Duodenal mucosa (tissue), 2 donors: ENCODE results near the gene LRRTM4.

Experiments
- H3K27ac ChIP-seq: one replicate; pipeline ENCODE4 v1.7.0; 2013; ENCODE audit warnings: low read depth, low read length
- H3K27me3 ChIP-seq, 2 donors: one replicate each; pipeline ENCODE4 v1.7.0; 2013; ENCODE audit warnings: low read length in 2 of 2, control low read depth in 1 of 2; ENCODE audit not compliant: insufficient read depth in 2 of 2, control insufficient read depth in 1 of 2
- H3K36me3 ChIP-seq, 2 donors: one replicate each; pipeline ENCODE4 v1.7.0; 2013; ENCODE audit warnings: low read length in 2 of 2, control low read depth in 1 of 2; ENCODE audit not compliant: insufficient read depth in 2 of 2, control insufficient read depth in 1 of 2
- H3K4me1 ChIP-seq, 2 donors: one replicate each; pipeline ENCODE4 v1.7.0; 2013; ENCODE audit warnings: low read length in 2 of 2, control low read depth in 1 of 2; ENCODE audit not compliant: insufficient read depth in 2 of 2, control insufficient read depth in 1 of 2
- H3K4me3 ChIP-seq, 2 donors: one replicate each; pipeline ENCODE4 v1.7.0; 2013; ENCODE audit warnings: low read length in 2 of 2, low read depth in 1 of 2
- H3K9ac ChIP-seq, 2 donors: one replicate each; pipeline ENCODE4 v1.7.0; 2013; ENCODE audit warnings: low read length in 2 of 2, low read depth in 1 of 2
- H3K9me3 ChIP-seq, 2 donors: one replicate each; pipeline ENCODE4 v1.7.0; 2013; ENCODE audit warnings: low read length in 2 of 2, control low read depth in 1 of 2; ENCODE audit not compliant: control insufficient read depth in 1 of 2

Gene LRRTM4

GRCh38 chr2:77418537-77418936 is 103.6 kb downstream of the LRRTM4 start:
- no peaks in the 10 kb centered on the region for H3K27me3 ChIP-seq

GRCh38 chr2:77404189-77404588 is 118.0 kb downstream of the LRRTM4 start:
- Histone ChIP-seq H3K9ac (no peak overlapping the region), H3K27ac (no peak overlapping the region), H3K9me3 (no peaks in the 10 kb centered on the region), H3K4me1 (no peaks in the 10 kb centered on the region), H3K27me3 (no peaks in the 10 kb centered on the region), H3K4me3 (no peak overlapping the region), H3K36me3 (no peaks in the 10 kb centered on the region)

More at GRCh38 chr2:77418537-77418936, 103.6 kb downstream of the LRRTM4 start:
- peaks cover 0 to 4% of the 10 kb centered on the region in 2 donors for H3K9me3 ChIP-seq
- no peak overlapping the region for H3K4me3 ChIP-seq
- H3K27ac ChIP-seq: no peak overlapping the region
- H3K9ac ChIP-seq: no peak overlapping the region
- no peaks in the 10 kb centered on the region for H3K4me1 ChIP-seq
- H3K36me3 ChIP-seq: no peaks in the 10 kb centered on the region

GRCh38 chr2:77398970-77399600 is 123.1 kb downstream of the LRRTM4 start:
- no peak overlapping the region for H3K27ac ChIP-seq
- no peak overlapping the region for H3K4me3 ChIP-seq
- H3K4me1 ChIP-seq: no peaks in the 10 kb centered on the region
- H3K36me3 ChIP-seq: no peaks in the 10 kb centered on the region
- H3K27me3 ChIP-seq: no peaks in the 10 kb centered on the region
- no peaks in the 10 kb centered on the region for H3K9me3 ChIP-seq
- H3K9ac ChIP-seq: no peak overlapping the region

GRCh38 chr2:77397763-77398162 is 124.4 kb downstream of the LRRTM4 start:
- Histone ChIP-seq H3K27me3 (no peaks in the 10 kb centered on the region), H3K9ac (no peak overlapping the region)

GRCh38 chr2:77395011-77395410 is 127.2 kb downstream of the LRRTM4 start:
- H3K4me1 ChIP-seq: no peaks in the 10 kb centered on the region
- no peak overlapping the region for H3K4me3 ChIP-seq
- H3K9ac ChIP-seq: no peak overlapping the region
- no peak overlapping the region for H3K27ac ChIP-seq
- H3K36me3 ChIP-seq: no peaks in the 10 kb centered on the region
- H3K9me3 ChIP-seq: no peaks in the 10 kb centered on the region
- no peaks in the 10 kb centered on the region for H3K27me3 ChIP-seq

More at GRCh38 chr2:77397763-77398162, 124.4 kb downstream of the LRRTM4 start:
- Histone ChIP-seq H3K4me3 (no peak overlapping the region), H3K36me3 (no peaks in the 10 kb centered on the region), H3K9me3 (no peaks in the 10 kb centered on the region), H3K27ac (no peak overlapping the region), H3K4me1 (no peaks in the 10 kb centered on the region)

- H3K9me3 ChIP-seq: no peaks in the 10 kb centered on the region
- no peak overlapping the region for H3K9ac ChIP-seq
- H3K36me3 ChIP-seq: no peaks in the 10 kb centered on the region
- H3K4me1 ChIP-seq: no peaks in the 10 kb centered on the region
- no peaks in the 10 kb centered on the region for H3K27me3 ChIP-seq
- no peak overlapping the region for H3K4me3 ChIP-seq
- no peak overlapping the region for H3K27ac ChIP-seq
Measured at GRCh38 chr2:77391119-77391518, 131.1 kb downstream of the LRRTM4 start.

- Histone ChIP-seq H3K36me3 (no peaks in the 10 kb centered on the region), H3K4me3 (no peak overlapping the region), H3K9me3 (no peaks in the 10 kb centered on the region), H3K4me1 (no peaks in the 10 kb centered on the region), H3K9ac (no peak overlapping the region), H3K27ac (no peak overlapping the region), H3K27me3 (no peaks in the 10 kb centered on the region)
Measured at GRCh38 chr2:77387324-77387723, 134.9 kb downstream of the LRRTM4 start.

GRCh38 chr2:77372636-77373035 is 149.5 kb downstream of the LRRTM4 start:
- H3K4me3 ChIP-seq: no peak overlapping the region
- H3K9me3 ChIP-seq: no peaks in the 10 kb centered on the region
- H3K36me3 ChIP-seq: no peaks in the 10 kb centered on the region
- no peak overlapping the region for H3K9ac ChIP-seq
- H3K27me3 ChIP-seq: no peaks in the 10 kb centered on the region
- H3K27ac ChIP-seq: no peak overlapping the region
- H3K4me1 ChIP-seq: no peaks in the 10 kb centered on the region

GRCh38 chr2:77370511-77370910 is 151.7 kb downstream of the LRRTM4 start:
- H3K27me3 ChIP-seq: no peaks in the 10 kb centered on the region
- H3K9me3 ChIP-seq: no peaks in the 10 kb centered on the region
- no peak overlapping the region for H3K27ac ChIP-seq
- no peaks in the 10 kb centered on the region for H3K4me1 ChIP-seq
- H3K4me3 ChIP-seq: no peak overlapping the region
- no peak overlapping the region for H3K9ac ChIP-seq
- H3K36me3 ChIP-seq: no peaks in the 10 kb centered on the region

GRCh38 chr2:77363277-77363676 is 158.9 kb downstream of the LRRTM4 start:
- Histone ChIP-seq H3K27me3 (no peaks in the 10 kb centered on the region), H3K27ac (no peak overlapping the region), H3K9ac (no peak overlapping the region), H3K4me1 (no peaks in the 10 kb centered on the region), H3K4me3 (no peak overlapping the region), H3K36me3 (no peaks in the 10 kb centered on the region), H3K9me3 (no peaks in the 10 kb centered on the region)

- Histone ChIP-seq H3K4me3 (no peak overlapping the region), H3K27ac (no peak overlapping the region), H3K36me3 (no peaks in the 10 kb centered on the region), H3K4me1 (no peaks in the 10 kb centered on the region), H3K9me3 (no peaks in the 10 kb centered on the region), H3K27me3 (no peaks in the 10 kb centered on the region), H3K9ac (no peak overlapping the region)
Measured at GRCh38 chr2:77348821-77349220, 173.4 kb downstream of the LRRTM4 start.
